Mesenchymal stem cell (in vitro differentiated cells and primary cell): Measurements from ENCODE around the gene LZTS2.

Experiments used
- DNase-seq: peaks from one replicate; pipeline ENCODE4 v3.0.0-alpha.2; 2013
- H2AFZ ChIP-seq: one replicate; pipeline ENCODE4 v1.6.1; 2013; ENCODE audit warnings: low read depth, mild to moderate bottlenecking, control low read depth, inconsistent platforms, low read length, moderate library complexity
- H2AK5ac ChIP-seq: 2 replicates; pipeline ENCODE4 v1.6.1; 2013; ENCODE audit warnings: low read length, moderate library complexity, mild to moderate bottlenecking, inconsistent platforms; ENCODE audit not compliant: severe bottlenecking
- H2BK120ac ChIP-seq: one replicate; pipeline ENCODE4 v1.6.1; 2013; ENCODE audit warnings: low read depth, mild to moderate bottlenecking, inconsistent platforms, low read length, moderate library complexity
- H2BK12ac ChIP-seq, 2 experiments: one replicate each; pipeline ENCODE4 v1.6.1; 2013; ENCODE audit warnings: inconsistent platforms in 2 of 2, low read length in 2 of 2, mild to moderate bottlenecking in 2 of 2, moderate library complexity in 2 of 2, control low read depth in 1 of 2
- H2BK15ac ChIP-seq: one replicate; pipeline ENCODE4 v1.6.1; 2013; ENCODE audit warnings: mild to moderate bottlenecking, low read depth, inconsistent platforms; ENCODE audit not compliant: poor library complexity, severe bottlenecking
- H2BK5ac ChIP-seq: 2 replicates; pipeline ENCODE4 v1.6.1; 2013; ENCODE audit warnings: low read depth, mild to moderate bottlenecking, low read length, control low read depth, inconsistent platforms; ENCODE audit not compliant: poor library complexity, severe bottlenecking
- H3K14ac ChIP-seq, 2 experiments: one replicate each; pipeline ENCODE4 v1.6.1; 2013; ENCODE audit warnings: inconsistent platforms in 2 of 2, low read length in 2 of 2, control low read depth in 1 of 2, mild to moderate bottlenecking in 1 of 2, moderate library complexity in 1 of 2
- H3K18ac ChIP-seq, 2 experiments: one replicate each; pipeline ENCODE4 v1.6.1; 2013; ENCODE audit warnings: inconsistent platforms in 2 of 2, low read length in 2 of 2, control low read depth in 1 of 2, low read depth in 1 of 2, mild to moderate bottlenecking in 1 of 2
- H3K23ac ChIP-seq, 2 experiments: one replicate each; pipeline ENCODE4 v1.6.1; 2013; ENCODE audit warnings: inconsistent platforms in 2 of 2, low read length in 2 of 2, mild to moderate bottlenecking in 2 of 2, moderate library complexity in 2 of 2, control low read depth in 1 of 2
- H3K27ac ChIP-seq: 2 replicates; pipeline ENCODE4 v1.5.1; 2013; ENCODE audit warnings: mild to moderate bottlenecking, moderate library complexity, low read length, control low read depth, inconsistent platforms; ENCODE audit not compliant: poor library complexity, severe bottlenecking
- H3K27me3 ChIP-seq, 2 experiments: 2 replicates each; pipeline versions ENCODE4 v1.6.1 to v1.7.0; 2013; ENCODE audit warnings: low read length in 2 of 2, mild to moderate bottlenecking in 2 of 2, moderate library complexity in 2 of 2, control low read depth in 1 of 2, inconsistent platforms in 1 of 2; ENCODE audit not compliant: control insufficient read depth in 1 of 2, insufficient read depth in 1 of 2
- H3K36me3 ChIP-seq, 2 experiments: 2 replicates each; pipeline versions ENCODE4 v1.6.1 to v1.7.0; 2013; ENCODE audit warnings: low read length in 2 of 2, control low read depth in 1 of 2, inconsistent platforms in 1 of 2, low read depth in 1 of 2, mild to moderate bottlenecking in 1 of 2; ENCODE audit not compliant: insufficient read depth in 2 of 2, control insufficient read depth in 1 of 2
- H3K4ac ChIP-seq, 2 experiments: one replicate each; pipeline ENCODE4 v1.6.1; 2013; ENCODE audit warnings: inconsistent platforms in 2 of 2, low read length in 2 of 2, mild to moderate bottlenecking in 2 of 2, moderate library complexity in 2 of 2, control low read depth in 1 of 2, low read depth in 1 of 2
- H3K4me1 ChIP-seq: 2 replicates; pipeline ENCODE4 v1.6.1; 2013; ENCODE audit warnings: low read depth, low read length, control low read depth; ENCODE audit not compliant: control insufficient read depth, insufficient read depth
- H3K4me2 ChIP-seq: 2 replicates; pipeline ENCODE4 v1.6.1; 2013; ENCODE audit warnings: low read length, mild to moderate bottlenecking, inconsistent platforms; ENCODE audit not compliant: poor library complexity, severe bottlenecking
- H3K4me3 ChIP-seq, 2 experiments: 2 replicates each; pipeline versions ENCODE4 v1.5.1 to v1.7.0; 2013; ENCODE audit warnings: low read length in 2 of 2, mild to moderate bottlenecking in 2 of 2, control low read depth in 1 of 2, low read depth in 1 of 2; ENCODE audit not compliant: insufficient read depth in 1 of 2
- H3K79me1 ChIP-seq: replicated peaks from 2 replicates; pipeline ENCODE4 v1.6.1; 2013; ENCODE audit warnings: mild to moderate bottlenecking, control low read depth, low read length, inconsistent platforms; ENCODE audit not compliant: poor library complexity, severe bottlenecking
- H3K9ac ChIP-seq: 2 replicates; pipeline ENCODE4 v1.7.0; 2013; ENCODE audit warnings: mild to moderate bottlenecking, low read length, moderate library complexity
- H3K9me3 ChIP-seq: 2 replicates; pipeline ENCODE4 v1.7.0; 2013; ENCODE audit warnings: mild to moderate bottlenecking, low read length; ENCODE audit not compliant: control insufficient read depth
- H4K8ac ChIP-seq: one replicate; pipeline ENCODE4 v1.6.1; 2013; ENCODE audit warnings: inconsistent platforms, mild to moderate bottlenecking, low read length, moderate library complexity
- H4K91ac ChIP-seq: one replicate; pipeline ENCODE4 v1.6.1; 2013; ENCODE audit warnings: mild to moderate bottlenecking, low read length, inconsistent platforms
- WGBS: methylation state at CpG from one replicate; pipeline ENCODE4 v1.1.7; 2013; ENCODE audit warnings: mixed read lengths; 5-methylcytosine and 5-hydroxymethylcytosine counted together

LZTS2 gene

DNA sequence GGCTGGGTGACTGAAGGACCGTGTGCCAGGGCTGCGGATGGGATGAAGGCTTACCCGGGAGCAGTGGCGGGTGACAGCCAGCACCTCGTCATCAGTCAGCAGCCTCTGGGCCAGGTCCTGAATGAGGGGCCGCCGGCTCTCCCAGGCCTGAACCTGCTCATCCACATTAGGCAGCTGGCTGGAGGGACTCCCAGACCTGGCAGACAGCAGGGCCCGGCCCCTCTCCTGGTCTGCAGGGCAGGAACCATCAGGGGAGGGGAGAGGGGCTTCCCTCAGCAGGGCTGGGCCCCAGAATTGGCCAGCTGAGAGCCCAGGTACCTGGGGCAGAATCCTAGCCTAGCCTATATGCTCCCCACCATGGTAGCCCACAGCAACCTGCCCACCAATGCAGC lies 16.0 kb downstream of the LZTS2 start:
- no peak for DNase-seq
- peaks cover 33% of the 10 kb centered on the region for H3K4me1 ChIP-seq
- peak overlapping the region; percentile 65 for H3K9ac ChIP-seq
- H3K36me3 ChIP-seq = no peaks in the 10 kb centered on the region
- H3K4ac ChIP-seq = peak overlapping the region; percentile 9 to 13
- H3K4me3 ChIP-seq = no peak overlapping the region
- no peaks in the 10 kb centered on the region for H3K79me1 ChIP-seq
- no peak overlapping the region for H3K23ac ChIP-seq
- H2BK5ac ChIP-seq = no peak overlapping the region
- no peak overlapping the region for H3K27ac ChIP-seq
- WGBS = 88% methylated on average over 8 of the region's 8 CpGs
- H4K8ac ChIP-seq = no peak overlapping the region
- H3K4me2 ChIP-seq = no peak overlapping the region
- H3K27me3 ChIP-seq = no peaks in the 10 kb centered on the region
- H2AK5ac ChIP-seq = no peak overlapping the region
- H3K14ac ChIP-seq = no peak overlapping the region
- no peak overlapping the region for H2AFZ ChIP-seq
- H2BK12ac ChIP-seq = peak overlapping the region in 1 of 2 experiments; percentile 65
- H2BK15ac ChIP-seq = peak overlapping the region; percentile 65
- H3K9me3 ChIP-seq = no peaks in the 10 kb centered on the region
- H3K18ac ChIP-seq = peak overlapping the region; percentile 25 to 67
- H2BK120ac ChIP-seq = no peak overlapping the region
- peak overlapping the region; percentile 28 for H4K91ac ChIP-seq

DNA sequence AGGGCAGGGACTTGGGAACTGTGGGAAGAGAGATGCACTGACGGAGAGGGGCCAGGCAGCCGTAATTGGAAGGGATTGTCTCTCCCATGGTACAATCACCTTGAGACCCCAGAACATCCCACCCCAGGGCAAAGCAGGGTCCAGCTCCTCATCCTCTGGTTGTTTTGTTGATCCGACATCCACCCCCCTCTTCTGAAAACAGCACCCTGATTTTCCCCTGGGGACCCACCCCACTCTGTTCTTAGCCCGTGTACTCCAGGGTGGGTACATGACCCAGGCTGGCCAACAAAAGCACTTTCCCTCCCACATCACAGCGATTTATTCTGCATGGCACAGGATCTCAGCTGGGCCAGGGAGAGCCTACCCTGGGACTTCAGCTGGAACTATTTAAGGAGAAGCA lies 17.2 kb downstream of the LZTS2 start:
- 88% methylated on average over 5 of the region's 5 CpGs for WGBS
- Histone ChIP-seq H3K36me3 (no peaks in the 10 kb centered on the region), H2BK120ac (no peak overlapping the region)

DNA sequence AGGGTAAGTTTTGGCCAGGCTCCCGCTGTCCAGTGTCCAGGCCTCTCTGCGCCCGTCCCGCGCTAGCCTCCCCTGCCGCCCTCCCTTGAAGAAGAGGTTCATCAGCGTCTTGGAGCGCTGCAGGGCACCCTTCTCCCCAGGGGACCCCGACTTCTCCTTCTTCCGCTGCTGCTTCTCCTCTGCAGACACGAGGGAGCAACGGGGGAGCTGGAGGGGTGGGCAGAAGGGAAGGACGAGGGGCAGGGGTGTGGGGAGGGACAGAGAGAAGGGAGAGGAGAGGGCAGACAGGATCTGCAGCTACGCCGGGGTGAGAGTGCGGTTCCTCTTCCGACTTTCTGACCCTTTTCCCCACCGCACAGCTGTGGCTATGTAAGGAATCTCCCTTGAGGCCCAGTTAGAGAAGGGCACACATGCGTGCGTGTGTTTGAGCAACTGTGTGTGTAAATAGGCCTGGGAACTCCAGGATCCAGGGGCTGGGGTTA lies 18.6 kb downstream of the LZTS2 start:
- Histone ChIP-seq H4K8ac (peak overlapping the region; percentile 98), H3K4me2 (no peak overlapping the region), H2BK120ac (peak overlapping the region; percentile 29), H2AK5ac (no peak overlapping the region), H3K4ac (peak overlapping the region in 1 of 2 experiments; percentile 35), H3K27me3 (no peaks in the 10 kb centered on the region), H2BK5ac (no peak overlapping the region), H3K36me3 (peaks cover 0 to under 1% of the 10 kb centered on the region in 2 experiments), H4K91ac (peak overlapping the region; percentile 57), H3K9ac (peak overlapping the region; percentile 58), H2BK15ac (no peak overlapping the region), H2BK12ac (peak overlapping the region; percentile 3 to 8), H3K27ac (no peak overlapping the region), H3K18ac (peak overlapping the region in 1 of 2 experiments; percentile 77), H3K14ac (no peak overlapping the region), H3K23ac (no peak overlapping the region), H3K79me1 (no peaks in the 10 kb centered on the region), H3K4me3 (no peak overlapping the region), H2AFZ (peak overlapping the region; percentile 47), H3K9me3 (no peaks in the 10 kb centered on the region), H3K4me1 (peaks cover 29% of the 10 kb centered on the region)
- 42% methylated on average over 20 of the region's 20 CpGs for WGBS
- peak; percentile 85 for DNase-seq

More for the DNA sequence above, 17.2 kb downstream of the LZTS2 start:
- Histone ChIP-seq H2BK12ac (no peak overlapping the region), H3K27ac (no peak overlapping the region), H3K23ac (no peak overlapping the region), H3K9me3 (no peaks in the 10 kb centered on the region), H4K91ac (no peak overlapping the region), H2BK5ac (no peak overlapping the region), H3K79me1 (no peaks in the 10 kb centered on the region), H3K4me2 (no peak overlapping the region), H2BK15ac (no peak overlapping the region), H3K14ac (no peak overlapping the region), H3K9ac (no peak overlapping the region), H2AK5ac (no peak overlapping the region), H3K27me3 (no peaks in the 10 kb centered on the region), H3K4ac (no peak overlapping the region), H3K4me1 (peaks cover 33% of the 10 kb centered on the region), H4K8ac (no peak overlapping the region), H3K18ac (no peak overlapping the region), H3K4me3 (no peak overlapping the region), H2AFZ (no peak overlapping the region)
- DNase-seq = no peak

DNA sequence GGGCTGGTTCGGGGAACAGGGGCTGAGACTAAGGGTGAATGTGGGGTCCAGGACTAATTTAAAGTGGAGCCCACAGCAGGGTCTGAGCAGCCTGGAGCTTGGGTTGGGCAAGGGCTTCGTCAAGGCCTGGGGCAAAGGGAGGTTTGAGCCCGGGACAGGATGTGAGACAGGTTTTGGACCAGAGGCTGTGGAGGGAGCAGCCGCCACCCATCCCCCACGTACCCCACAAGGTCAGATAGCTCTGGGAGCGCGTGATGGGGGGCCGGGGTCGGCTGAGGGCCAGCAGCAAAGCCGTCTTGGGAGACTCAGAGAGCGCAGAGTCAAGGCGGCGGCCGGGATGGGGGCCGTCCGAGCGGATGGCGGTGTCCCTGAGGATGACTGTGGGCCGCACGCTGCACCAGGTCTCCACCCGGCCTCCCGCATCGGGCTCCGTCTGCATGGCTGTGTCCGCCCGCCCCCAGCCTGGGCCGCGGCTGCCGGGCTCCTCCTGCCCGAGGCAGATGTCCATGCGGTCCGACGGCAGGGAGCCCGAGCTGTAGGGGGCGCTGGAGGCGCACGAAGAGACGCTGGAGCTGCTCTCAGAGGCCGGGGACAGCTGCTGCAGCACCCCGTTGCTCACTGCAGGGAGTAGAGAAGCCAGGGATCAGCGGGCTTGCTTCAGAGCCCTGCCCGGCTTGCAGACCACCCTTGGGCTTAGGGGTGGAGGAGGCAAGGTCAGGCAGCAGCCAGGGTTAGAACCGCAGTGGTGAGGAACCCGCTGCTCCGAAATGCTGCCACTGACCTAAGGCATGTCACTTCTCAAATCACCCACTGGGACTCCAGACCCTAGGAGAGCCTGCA lies 19.2 kb downstream of the LZTS2 start:
- peak overlapping the region; percentile 29 for H2BK120ac ChIP-seq
- H3K4me2 ChIP-seq = peak overlapping the region; percentile 55
- peak overlapping the region; percentile 98 for H4K8ac ChIP-seq
- H3K23ac ChIP-seq = peak overlapping the region in 1 of 2 experiments; percentile 11
- no peak overlapping the region for H3K4ac ChIP-seq
- 18% methylated on average over 40 of the region's 45 CpGs for WGBS
- peak overlapping the region; percentile 17 to 33 for H2BK12ac ChIP-seq
- no peak overlapping the region for H3K4me3 ChIP-seq
- peak overlapping the region; percentile 42 for H2AFZ ChIP-seq
- peak overlapping the region; percentile 58 for H3K9ac ChIP-seq
- no peaks in the 10 kb centered on the region for H3K79me1 ChIP-seq
- peak; percentile 85 for DNase-seq
- H2BK15ac ChIP-seq = peak overlapping the region; percentile 75
- H3K36me3 ChIP-seq = peaks cover 0 to 5% of the 10 kb centered on the region in 2 experiments
- no peak overlapping the region for H3K27ac ChIP-seq
- no peak overlapping the region for H2AK5ac ChIP-seq
- no peaks in the 10 kb centered on the region for H3K27me3 ChIP-seq
- H3K14ac ChIP-seq = no peak overlapping the region
- H4K91ac ChIP-seq = peak overlapping the region; percentile 82
- H3K18ac ChIP-seq = peak overlapping the region; percentile 55 to 77
- H3K4me1 ChIP-seq = peaks cover 25% of the 10 kb centered on the region
- no peaks in the 10 kb centered on the region for H3K9me3 ChIP-seq
- no peak overlapping the region for H2BK5ac ChIP-seq
